ENCODE measurements around the gene SERPINB1.
"Not testable (repeated sequence)": the region's sequence is repeated elsewhere in the genome, so short reads cannot be mapped to it uniquely, and the experiment has no call there.

The SERPINB1 gene

DNA sequence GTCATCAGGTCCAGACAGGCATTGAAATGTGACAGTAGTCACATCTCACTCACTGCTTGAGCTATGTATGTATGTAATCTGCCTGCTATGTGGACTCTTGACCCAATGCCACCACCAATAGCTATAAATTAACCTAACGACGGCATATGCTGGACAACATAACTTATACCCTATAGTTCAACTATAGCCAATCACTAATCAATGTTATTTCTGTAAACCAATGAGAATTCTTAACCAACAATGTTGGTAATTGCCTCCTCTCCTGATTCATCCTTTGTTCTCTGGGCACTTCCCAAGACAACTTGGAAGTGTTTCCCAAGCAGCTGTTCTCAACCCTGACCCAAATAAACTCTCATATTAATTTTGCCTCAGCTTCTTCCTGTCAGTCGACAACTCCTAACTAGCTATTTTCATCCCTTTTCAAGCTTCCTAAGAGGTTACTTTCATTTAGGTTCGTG, 24.1 kb upstream of the SERPINB1 start:
- DNase-seq = no peak

DNA sequence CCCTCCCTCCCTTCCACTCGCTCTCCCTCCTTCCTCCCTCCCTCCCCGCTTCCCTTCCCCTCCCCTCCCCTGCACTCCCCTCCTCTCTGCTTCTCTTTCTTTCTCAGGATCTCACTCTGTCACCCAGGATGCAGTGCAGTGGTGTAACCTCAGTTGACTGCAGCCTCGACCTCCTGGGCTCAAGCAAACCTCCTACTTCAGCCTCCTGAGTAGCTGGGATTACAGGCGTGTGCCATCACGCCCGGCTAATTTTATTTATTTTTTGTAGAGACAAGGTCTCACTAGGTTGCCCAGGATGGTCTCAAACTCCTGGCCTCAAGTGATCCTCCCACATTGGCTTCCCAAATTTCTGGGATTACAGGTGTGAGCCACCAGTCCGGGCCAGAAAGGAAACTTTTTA, 23.6 kb upstream of the SERPINB1 start:
- no peak for DNase-seq

DNA sequence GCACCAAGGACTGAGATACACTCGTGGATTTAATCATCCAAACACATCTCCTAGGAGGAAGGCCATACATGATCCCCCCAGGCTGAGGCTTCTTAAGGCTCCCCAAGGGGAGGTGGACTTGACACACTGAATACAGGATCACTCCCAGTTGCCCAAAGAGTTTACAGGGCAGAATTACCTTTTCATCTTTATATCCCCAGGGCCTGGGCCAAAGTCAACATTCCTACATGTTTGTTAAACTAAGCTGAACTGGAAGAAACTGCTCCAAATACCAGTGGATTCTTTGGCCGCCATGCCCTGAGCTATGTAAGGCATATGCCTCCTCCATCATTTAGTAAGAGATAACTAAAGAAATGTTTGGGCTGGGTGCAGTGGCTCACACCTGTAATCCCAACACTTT, 22.2 kb upstream of the SERPINB1 start:
- DNase-seq = no peak

DNA sequence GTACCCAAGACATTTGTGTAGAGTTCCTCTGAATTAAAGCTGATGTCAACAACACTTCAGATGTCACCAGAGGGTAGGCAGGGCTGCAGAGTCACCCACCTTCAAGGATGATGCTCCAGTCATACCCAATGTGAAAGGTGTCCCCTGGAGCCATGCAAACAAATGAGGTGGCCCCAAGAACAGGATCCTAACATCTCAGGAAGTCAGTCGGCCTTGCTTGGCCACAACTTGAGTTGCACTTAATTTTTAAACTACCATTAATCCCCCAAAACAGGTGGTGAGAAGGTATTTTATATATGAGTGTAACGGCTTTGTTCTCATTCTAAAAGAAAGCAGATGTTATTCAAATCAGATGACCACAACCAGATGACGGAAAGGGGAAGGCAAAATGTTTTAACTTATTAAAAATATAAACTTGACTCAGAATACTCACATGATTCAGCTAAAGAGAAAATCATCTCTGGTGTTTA, 21.1 kb upstream of the SERPINB1 start:
- DNase-seq = no peak

- no peak for DNase-seq
Observed at GRCh38 chr6:2861822-2862164, 20.1 kb upstream of the SERPINB1 start.

DNA sequence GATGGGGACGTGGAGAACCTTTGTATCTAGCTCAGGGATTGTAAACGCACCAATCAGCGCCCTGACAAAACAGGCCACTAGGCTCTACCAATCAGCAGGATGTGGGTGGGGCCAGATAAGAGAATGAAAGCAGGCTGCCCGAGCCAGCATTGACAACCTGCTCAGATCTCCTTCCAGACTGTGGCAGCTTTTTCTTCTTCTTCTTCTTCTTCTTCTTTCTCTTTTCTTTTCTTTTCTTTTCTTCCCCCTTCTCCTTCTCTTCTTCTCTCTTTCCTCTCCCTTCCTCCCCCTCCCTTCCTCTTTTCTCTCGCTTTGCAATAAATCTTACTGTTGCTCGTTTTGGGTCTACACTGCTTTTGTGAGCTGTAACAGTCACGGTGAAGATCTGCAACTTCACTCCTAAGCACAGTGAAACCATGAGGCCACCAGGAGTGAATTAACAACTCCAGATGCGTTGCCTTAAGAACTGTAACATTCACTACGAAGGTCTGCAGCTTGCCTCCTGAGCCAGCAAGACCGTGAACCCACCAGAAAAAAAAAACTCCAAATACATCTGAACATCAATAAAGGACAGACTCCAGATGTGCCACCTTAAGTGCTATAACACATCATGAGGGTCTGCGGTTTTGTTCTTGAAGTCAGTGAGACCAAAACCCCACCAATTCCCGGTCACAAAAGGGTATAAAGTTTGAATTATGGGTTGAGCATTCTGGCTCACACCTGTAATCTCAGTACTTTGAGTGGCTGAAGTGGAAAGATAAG, 19.6 kb upstream of the SERPINB1 start:
- DNase-seq = no peak

- DNase-seq = not testable (repeated sequence)
Observed at GRCh38 chr6:2860706-2861059, 19.0 kb upstream of the SERPINB1 start.

GRCh38 chr6:2859798-2860705, 18.4 kb upstream of the SERPINB1 start:
- DNase-seq = not testable (repeated sequence)

- no peak for DNase-seq
Observed at GRCh38 chr6:2859185-2859700, 17.6 kb upstream of the SERPINB1 start.

GRCh38 chr6:2857580-2858337, 16.1 kb upstream of the SERPINB1 start:
- no peak for DNase-seq

- no peak for DNase-seq
Observed at GRCh38 chr6:2857185-2857579, 15.5 kb upstream of the SERPINB1 start.

DNA sequence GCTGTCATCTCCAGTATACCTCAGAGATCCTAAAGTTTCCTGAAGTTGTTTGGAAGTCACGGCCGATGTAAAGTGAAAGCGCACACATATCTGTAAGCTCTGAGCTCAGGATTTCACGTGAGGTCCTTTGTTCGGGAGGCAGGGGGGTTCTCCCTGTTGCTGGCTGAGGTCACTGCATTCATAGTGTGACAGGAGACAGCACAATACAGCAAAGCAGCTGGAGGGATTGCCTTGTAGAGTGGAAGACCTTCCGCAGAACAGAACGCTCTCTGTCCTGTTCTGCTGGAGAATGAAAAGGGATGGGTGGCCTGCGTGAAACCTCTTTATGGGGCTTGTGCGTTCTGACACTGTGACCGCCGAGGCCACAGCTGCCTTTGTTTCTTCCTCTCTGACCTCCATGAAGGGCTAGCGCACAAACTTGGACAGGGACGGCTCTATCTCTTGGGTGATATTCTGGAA, 13.4 kb upstream of the SERPINB1 start:
- no peak for DNase-seq

DNA sequence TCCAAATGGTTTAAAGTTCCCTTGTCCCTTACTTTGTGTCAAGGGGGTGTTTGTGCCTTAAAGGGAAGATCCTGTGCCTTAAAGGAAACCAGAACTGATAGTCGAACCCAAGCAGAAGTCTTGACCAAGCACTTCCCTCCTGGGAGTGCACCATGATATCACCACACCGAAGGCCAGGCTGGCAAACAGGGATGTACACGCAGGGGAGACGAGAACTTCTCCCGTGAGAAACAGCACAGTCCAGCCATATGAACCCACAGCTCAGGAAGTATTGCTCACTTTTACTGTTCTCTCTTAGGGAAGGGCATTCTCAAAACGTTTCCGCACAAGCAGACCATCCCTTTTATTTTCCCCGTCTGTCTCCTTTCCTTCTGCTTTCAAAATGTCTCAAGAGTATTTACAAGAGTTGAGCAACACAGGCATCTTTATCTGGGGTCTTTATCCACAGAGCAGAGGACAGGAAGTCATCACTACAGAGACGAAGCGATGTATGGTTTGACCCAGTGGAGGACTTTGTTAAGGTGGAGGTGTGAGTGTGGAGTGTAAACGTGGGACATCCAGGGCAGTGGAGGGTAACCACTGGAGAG, 12.8 kb upstream of the SERPINB1 start:
- no peak for DNase-seq

DNA sequence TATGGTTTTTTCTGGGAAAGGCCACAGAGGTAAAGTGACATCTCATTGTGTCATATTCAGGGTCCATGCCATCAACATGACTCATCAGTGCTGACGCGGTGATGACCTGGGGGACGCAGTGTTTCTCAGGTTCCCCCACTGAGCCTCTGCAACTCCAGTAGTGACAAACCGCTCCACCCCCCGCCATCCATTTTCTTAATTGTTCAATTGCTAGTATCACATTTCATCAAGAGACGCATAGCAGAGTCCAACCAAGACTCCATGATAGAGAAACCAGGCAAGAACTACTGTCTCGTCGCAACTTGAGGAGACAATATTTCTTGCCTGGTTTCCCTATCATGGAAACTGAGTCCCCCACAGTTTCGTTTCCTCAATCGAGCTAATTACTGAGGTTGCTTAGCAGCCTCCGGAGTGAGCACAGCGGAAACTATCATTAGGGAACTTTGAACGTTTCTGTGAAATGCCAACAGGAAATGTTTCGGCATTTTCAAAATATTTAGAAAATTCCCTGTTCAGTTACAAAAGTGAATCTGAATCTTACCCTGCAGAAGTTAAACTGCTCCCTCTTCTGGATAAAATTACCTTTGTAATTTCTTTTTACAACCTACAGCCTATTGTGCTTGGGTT, 12.2 kb upstream of the SERPINB1 start:
- no peak for DNase-seq

- DNase-seq = not testable (repeated sequence)
Observed at GRCh38 chr6:2853378-2853768, 11.7 kb upstream of the SERPINB1 start.

GRCh38 chr6:2852921-2853322, 11.3 kb upstream of the SERPINB1 start:
- DNase-seq = no peak

DNA sequence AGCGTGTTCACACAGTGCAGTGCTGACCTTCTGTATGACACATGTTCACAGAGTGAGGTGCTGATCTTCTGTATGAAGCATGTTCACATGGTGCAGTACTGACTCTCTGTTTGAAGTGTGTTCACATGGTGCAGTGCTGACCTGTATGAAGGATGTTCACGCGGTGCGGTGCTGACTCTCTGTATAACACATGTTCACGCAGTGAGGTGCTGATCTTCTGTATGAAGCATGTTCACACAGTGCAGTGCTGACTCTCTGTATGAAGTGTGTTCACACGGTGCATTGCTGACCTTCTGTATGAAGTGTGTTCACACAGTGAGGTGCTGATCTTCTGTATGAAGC, 10.8 kb upstream of the SERPINB1 start:
- DNase-seq = no peak

- no peak for DNase-seq
Observed at GRCh38 chr6:2851727-2852513, 10.3 kb upstream of the SERPINB1 start.

GRCh38 chr6:2850538-2851113, 9.0 kb upstream of the SERPINB1 start:
- no peak for DNase-seq

GRCh38 chr6:2848851-2849250, 7.2 kb upstream of the SERPINB1 start:
- no peak for DNase-seq

DNA sequence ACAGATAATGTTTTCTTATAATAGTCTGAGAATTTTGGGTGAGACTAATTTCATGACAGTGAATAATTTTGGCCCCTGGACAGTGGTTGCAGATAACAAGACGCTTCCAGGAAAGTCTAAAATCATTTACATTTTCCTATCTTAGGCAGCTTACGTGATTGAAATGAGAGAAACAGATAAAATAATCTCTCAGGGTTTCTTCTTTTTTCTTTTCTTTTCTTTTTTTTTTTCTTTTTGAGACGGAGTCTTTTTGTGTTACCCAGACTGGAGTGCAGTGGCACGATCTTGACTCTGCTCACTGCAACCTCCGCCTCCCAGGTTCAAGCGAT, 4.2 kb upstream of the SERPINB1 start:
- DNase-seq = no peak

All from NCI-H187 (cell line).